ENCODE results near the gene EDARADD.
"Not testable (repeated sequence)": the region's sequence is repeated elsewhere in the genome, so short reads cannot be mapped to it uniquely, and the experiment has no call there.

The EDARADD gene

DNA sequence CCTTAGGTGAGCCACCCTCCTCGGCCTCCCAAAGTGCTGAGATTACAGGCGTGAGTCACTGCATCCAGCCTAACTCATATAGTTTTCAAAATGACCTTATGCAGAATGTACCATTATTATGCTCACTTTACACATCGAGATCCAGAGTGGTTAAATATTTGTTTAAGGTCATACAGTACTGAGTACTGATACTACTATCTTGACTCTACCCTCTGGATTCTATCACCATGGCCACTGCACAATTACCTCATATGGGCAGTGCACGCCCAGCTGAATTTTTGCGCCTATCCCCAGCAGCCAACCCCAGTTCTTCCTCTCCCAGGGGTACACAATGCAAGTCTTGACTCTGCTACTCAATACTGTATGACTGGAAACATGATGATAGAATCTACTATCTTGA lies 56.7 kb downstream of the EDARADD start:
- no peak for DNase-seq

DNA sequence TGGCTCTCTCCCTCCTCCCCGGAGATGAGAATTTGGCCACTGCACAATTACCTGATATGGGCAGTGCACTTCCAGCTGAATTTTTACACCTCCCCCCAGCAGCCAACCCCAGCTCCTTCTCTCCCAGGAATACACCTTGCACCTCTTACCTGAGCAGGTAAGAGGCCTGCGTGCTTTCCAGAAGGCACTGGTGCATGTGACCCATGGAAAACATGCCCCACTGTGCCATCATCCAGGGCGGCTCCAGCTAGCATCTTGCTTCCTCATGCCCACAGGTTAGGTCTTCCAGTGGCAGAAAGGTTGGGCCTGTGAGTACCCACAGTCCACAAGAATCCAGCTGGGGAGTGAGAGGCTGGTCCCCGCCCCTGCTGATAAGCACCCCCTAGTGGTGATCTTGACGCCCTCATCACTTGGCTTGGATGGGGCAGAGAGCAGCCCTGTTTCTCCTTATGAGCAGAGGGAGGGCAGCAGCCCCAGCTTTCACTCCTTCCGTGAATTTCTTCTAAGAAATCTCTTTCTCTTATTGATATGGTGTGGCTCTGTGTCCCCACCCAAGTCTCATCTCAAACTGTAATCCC lies 57.8 kb downstream of the EDARADD start:
- peak; percentile 63 for DNase-seq

- no peak for DNase-seq
Measured at GRCh38 chr1:236455243-236455642, 61.2 kb downstream of the EDARADD start.

GRCh38 chr1:236457775-236458174 lies 63.7 kb downstream of the EDARADD start:
- no peak for DNase-seq

DNA sequence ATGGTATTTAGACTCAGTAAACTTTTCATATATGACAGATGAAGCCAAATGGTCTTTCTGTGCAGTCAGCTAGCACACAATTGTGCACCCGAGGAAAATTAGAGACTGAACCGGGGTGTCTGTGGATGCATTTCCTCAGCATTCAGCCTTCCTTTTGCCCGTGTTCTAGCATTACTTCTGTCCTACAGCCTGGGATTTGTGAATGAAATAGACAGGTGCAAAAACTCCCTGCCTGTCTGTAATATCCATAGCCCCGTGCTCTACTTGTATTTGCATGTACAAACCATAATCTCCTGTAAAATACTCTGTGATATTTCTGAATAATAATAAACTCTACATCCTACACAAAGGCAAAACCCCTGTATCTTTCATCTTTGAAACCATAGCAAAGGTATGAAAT lies 64.9 kb downstream of the EDARADD start:
- no peak for DNase-seq

GRCh38 chr1:236460103-236460502 lies 66.0 kb downstream of the EDARADD start:
- DNase-seq: no peak

- DNase-seq: not testable (repeated sequence)
Measured at GRCh38 chr1:236464197-236464596, 70.1 kb downstream of the EDARADD start.

DNA sequence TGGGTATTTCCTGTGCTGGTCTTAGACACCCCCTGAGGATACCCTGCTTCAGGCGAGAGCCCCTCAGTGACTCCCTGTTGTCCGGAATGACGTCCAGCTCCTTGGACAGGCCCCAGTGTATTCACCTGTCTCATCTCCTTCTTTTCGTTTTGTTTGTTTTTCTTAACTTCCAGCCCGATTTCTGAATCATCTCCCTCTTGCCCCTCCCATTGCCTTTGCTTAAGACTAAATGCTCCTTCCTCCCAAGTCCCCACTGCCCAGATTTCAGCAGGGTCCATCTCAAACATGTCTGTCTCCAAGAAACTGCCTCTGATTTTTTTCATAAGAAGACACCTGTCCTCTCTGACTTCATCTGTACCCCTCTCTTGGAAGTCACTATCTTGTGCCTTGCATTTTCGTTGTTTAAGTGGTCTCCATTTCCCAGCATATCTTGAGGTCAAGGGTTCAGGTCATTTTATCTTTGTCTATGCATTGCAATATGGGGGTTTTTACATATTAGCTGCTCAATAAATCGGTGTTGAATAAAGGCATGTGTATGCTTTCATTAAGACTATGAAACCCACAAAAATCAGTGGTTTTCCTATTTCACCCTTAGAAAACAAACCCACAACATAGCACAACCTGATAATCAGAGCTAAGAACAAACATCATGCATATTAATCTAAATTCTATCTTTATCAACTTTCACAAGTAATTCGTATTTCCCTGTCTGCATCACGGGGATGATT lies 71.3 kb downstream of the EDARADD start:
- DNase-seq: no peak

GRCh38 chr1:236465959-236466303 lies 71.8 kb downstream of the EDARADD start:
- DNase-seq: no peak

DNA sequence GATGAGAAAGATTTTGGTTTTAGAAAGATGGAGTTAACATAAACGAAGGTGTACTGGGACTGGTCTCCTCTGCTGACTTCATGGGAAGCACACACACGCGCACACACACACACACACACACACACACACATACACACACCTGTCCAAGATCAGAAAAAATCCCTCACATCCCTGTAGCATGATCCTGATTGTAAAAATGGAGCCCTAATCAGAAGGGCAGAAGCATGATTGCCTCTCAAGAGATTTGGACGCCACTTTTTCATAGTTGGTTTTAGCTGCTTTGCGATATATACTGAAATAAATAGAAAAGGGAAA lies 73.2 kb downstream of the EDARADD start:
- DNase-seq: no peak

DNA sequence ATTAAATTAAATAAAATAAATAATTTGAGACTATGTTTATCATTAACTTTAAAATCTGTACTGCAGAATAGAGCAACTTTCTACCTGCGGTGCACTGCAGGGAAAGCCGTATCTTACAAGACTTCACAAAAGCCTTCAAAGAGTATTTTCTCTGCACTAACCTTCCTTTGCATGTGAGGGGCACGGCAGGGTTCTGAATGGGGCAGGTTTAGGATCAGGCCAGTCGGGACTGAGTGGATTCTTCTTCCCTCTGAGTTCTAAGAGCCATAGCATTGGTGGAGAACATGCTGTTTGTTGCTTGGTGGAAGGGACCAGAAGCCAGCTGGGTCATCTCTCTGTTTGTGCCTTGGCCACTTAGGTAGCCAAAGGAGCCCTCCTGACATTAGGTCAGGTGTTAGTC lies 74.5 kb downstream of the EDARADD start:
- no peak for DNase-seq

DNA sequence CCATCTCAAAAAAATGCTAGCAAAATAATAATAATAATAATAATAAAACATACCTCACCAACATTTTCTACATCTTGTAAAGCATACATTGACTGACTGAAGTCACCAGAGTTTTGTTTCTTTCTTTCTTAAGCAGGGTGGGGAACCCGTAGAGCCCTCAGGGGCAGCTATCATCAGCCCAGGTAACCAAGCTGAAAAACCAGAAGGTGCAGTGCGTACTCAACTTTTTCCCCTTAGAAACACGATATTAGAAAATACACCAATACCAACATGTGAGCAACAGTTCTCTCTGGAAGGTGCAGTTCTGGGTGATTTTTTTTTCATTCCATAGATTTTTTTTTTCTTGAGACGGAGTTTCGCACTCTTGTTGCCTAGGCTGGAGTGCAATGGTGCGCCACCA lies 75.4 kb downstream of the EDARADD start:
- DNase-seq: no peak

DNA sequence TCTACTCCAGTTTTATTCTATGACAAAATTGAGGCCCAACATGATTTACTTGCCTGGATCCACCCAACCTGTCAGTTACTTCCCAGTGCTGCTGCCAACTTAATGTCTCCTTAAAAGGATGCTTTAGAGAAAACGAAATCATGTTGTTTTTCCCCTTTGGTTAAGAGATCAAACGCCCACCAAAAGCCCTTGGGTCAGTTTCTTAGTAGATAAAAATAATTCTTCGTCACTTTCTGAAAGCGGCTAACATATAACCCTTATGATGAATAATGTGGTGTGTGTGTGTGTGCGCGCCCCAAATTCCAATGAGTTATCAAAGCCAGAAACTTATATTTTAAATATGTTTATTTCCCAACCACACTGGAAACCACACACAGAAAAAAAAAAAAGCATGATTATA lies 77.0 kb downstream of the EDARADD start:
- no peak for DNase-seq

GRCh38 chr1:236471653-236472052 lies 77.6 kb downstream of the EDARADD start:
- no peak for DNase-seq

GRCh38 chr1:236472850-236473788 lies 79.0 kb downstream of the EDARADD start:
- no peak for DNase-seq

DNA sequence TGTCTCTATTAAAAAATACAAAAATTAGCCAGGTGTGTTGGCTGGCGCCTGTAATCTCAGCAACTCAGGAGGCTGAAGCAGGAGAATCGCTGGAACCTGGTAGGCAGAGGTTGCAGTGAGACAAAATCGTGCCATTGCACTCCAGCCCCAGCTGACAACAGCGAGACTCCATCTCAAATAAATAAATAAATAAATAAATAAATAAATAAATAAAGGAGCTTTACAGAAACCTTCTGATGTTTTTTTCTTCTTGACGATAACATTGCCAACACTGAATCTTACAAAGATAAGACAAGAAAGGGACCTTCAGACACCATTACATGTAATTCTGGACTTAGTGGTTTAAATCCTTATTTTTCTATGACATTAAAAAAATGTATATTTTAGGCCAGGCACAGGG lies 81.9 kb downstream of the EDARADD start:
- no peak for DNase-seq

DNA sequence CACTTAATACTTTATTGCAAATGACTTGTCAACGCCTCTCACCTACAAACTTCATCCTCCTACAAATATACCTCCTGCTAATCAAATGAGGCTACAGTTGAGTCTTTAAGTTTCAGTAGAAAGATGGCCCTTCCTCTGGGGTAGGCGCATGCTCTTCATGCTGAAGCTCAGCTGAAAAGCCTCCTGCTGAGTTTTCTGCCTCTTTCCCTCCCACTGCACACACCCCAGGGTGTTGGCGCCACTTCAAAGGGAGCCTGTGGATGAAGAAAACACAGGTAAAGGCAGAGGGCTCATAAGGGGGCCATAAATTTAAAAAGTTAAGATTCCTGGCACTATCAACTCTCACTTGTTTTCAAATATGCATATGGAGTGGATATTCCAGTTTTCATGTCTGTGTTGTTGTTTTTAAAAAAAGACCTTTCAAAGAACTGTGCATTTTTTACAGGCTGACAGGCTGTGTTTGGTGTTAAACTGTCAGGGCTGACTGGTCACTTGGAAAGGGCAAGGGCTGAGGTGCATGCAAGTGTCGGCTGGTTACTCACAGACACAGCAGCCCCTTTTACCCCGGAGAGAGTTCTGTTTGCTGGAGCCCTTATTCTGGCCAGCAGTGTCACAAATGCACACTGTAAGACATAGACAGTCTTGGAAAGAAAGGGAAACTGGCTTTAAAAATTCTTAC lies 86.8 kb downstream of the EDARADD start:
- DNase-seq: no peak

- no peak for DNase-seq
Measured at GRCh38 chr1:236484310-236484971, 90.4 kb downstream of the EDARADD start.

- no peak for DNase-seq
Measured at GRCh38 chr1:236486356-236487002, 92.4 kb downstream of the EDARADD start.

GRCh38 chr1:236489161-236489560 lies 95.1 kb downstream of the EDARADD start:
- DNase-seq: not testable (repeated sequence)

DNA sequence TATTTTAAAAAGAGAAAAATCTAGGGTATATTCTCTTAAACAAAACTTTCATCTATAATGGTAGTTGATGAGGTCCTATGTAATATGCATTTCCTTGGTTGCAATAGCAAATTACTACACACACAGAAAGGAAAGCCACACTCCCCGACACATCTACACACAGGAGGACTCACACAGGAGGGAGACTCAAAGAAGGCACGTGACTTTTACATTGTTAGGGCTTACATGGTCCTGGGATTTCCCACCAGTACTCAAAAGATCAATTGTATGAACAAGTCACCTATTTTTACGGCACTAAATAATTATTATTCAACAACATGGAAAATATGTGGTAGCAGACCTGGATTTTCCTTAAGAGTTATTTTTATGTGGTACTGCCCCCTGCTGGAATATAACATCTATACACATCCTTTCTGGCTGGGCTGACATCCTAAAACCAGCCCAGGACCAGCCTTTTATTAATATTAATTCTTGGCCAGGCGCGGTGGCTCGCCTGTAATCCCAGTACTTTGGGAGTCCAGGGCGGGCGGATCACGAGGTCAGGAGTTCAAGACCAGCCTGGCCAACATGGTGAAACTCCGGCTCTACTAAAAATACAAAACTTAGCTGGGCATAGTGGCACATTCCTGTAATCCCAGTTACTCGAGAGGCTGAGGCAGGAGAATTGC lies 95.8 kb downstream of the EDARADD start:
- peak; percentile 68 for DNase-seq
